ENCODE results near the gene ATP23. TPM values are rescaled to one million over a fixed set of nuclear protein-coding genes. Genes with fewer than 3 reads are reported as not detected.

The ATP23 gene
- total and polyA plus RNA-seq, 10 of the 15 experiments (the other 5 are each of a cell fraction or from before 2014, with no cell fraction given), result 1.6 to 28.1 (median 15.1) TPM

GRCh38 chr12:57909611-57910010 is 31.8 kb upstream of the ATP23 start (continued):
- no peak for TF ChIP-seq USF1 (IDR thresholded peaks at IDR 0.05; ENCODE audit: borderline replicate concordance, extremely low read length, insufficient read depth, low read depth, low read length)
- TF ChIP-seq RELA (IDR thresholded peaks at IDR 0.05; ENCODE audit: borderline replicate concordance, partially characterized antibody), result no peak
- TF ChIP-seq JUNB (IDR thresholded peaks at IDR 0.05), result no peak
- TF ChIP-seq BMI1 (IDR thresholded peaks at IDR 0.05; ENCODE audit: borderline replicate concordance), result no peak
- TF ChIP-seq FOXK2 (IDR thresholded peaks at IDR 0.05), result no peak

- H3K4me1 ChIP-seq (ENCODE audit: control insufficient read depth, insufficient read depth, low read length), result no peaks in the 10 kb centered on the region
- TF ChIP-seq SMAD5 (IDR thresholded peaks at IDR 0.05; ENCODE audit: low read depth), result no peak
- TF ChIP-seq RAD51 (IDR thresholded peaks at IDR 0.05), result no peak
- TF ChIP-seq TAF1 (IDR thresholded peaks at IDR 0.05; ENCODE audit: borderline replicate concordance, low read depth, low read length), result no peak
- TF ChIP-seq PKNOX1 (IDR thresholded peaks at IDR 0.05), result no peak
- TF ChIP-seq FOXK2 (IDR thresholded peaks at IDR 0.05), result no peak
- no peak for TF ChIP-seq REST (IDR thresholded peaks at IDR 0.05; ENCODE audit: low read depth, low read length)
- no peak for TF ChIP-seq E2F4 (IDR thresholded peaks at IDR 0.05; ENCODE audit: low read depth, low read length)
- TF ChIP-seq NFIC (IDR thresholded peaks at IDR 0.05; ENCODE audit: low read depth, low read length), result no peak
- no peak for TF ChIP-seq BACH1 (IDR thresholded peaks at IDR 0.05; ENCODE audit: borderline replicate concordance)
- TF ChIP-seq HDAC6 (IDR thresholded peaks at IDR 0.05; ENCODE audit: unreplicated experiment), result no peak
- no peak for TF ChIP-seq SMAD1 (IDR thresholded peaks at IDR 0.05; ENCODE audit: low read depth, partially characterized antibody)
Observed at GRCh38 chr12:57918147-57918546, 23.2 kb upstream of the ATP23 start.

More at GRCh38 chr12:57918147-57918546, 23.2 kb upstream of the ATP23 start:
- no peaks in the 10 kb centered on the region for H3K79me2 ChIP-seq (ENCODE audit: control insufficient read depth, insufficient read depth, low read length)
- no peaks in the 10 kb centered on the region for H4K20me1 ChIP-seq (ENCODE audit: control insufficient read depth, insufficient read depth)
- H3K4me2 ChIP-seq (ENCODE audit: control insufficient read depth, insufficient read depth), result no peak overlapping the region
- ATAC-seq, result no peak
- H3K27ac ChIP-seq (ENCODE audit: control insufficient read depth, insufficient read depth), result no peak overlapping the region
- H2AFZ ChIP-seq (ENCODE audit: control insufficient read depth, low read depth, low read length), result no peak overlapping the region
- no peaks in the 10 kb centered on the region for H3K36me3 ChIP-seq (ENCODE audit: control insufficient read depth in 2 of 2, insufficient read depth in 2 of 2, low read length in 1 of 2)
- no peaks in the 10 kb centered on the region for H3K9me3 ChIP-seq (replicated peaks; ENCODE audit: control insufficient read depth, insufficient read depth, low read length)
- in situ Hi-C loops (cut with MboI) (no loop called here), intact Hi-C loops (cut with micrococcal nuclease; ENCODE audit: unreplicated experiment) (no loop called here)
- no peak for DNase-seq (ENCODE audit: low read depth, low spot score)
- H3K9ac ChIP-seq (ENCODE audit: control insufficient read depth, insufficient read depth, low read length), result no peak overlapping the region
- no TSS peak for BruUV-seq (replicated peaks)
- ChIA-PET CTCF (interaction anchor here (1.0 to 1.2 kb wide), 2 partner anchors 14 to 115 kb away, joined by 3 read pairs; no protein-coding TSS in a partner anchor), POLR2A (no interaction called here), RAD21 (ENCODE audit: unreplicated experiment) (interaction anchor here (0.8 kb wide), 1 partner anchor 101 kb away, joined by 3 read pairs; no protein-coding TSS in a partner anchor), SMC1A (ENCODE audit: uncharacterized antibody, unreplicated experiment) (no interaction called here)
- H3K4me3 ChIP-seq, result no peak overlapping the region
- FAIRE-seq, result no peak
- H3K27me3 ChIP-seq (replicated peaks in 1 of 2; ENCODE audit: control insufficient read depth in 2 of 2, insufficient read depth in 2 of 2, low read length in 1 of 2), result peaks cover 0 to 2% of the 10 kb centered on the region in 2 experiments; a peak in 2 of 4 replicates
- 35% methylated on average over 4 of the region's 4 CpGs for WGBS (ENCODE audit: insufficient coverage, insufficient replicate concordance, low lambda C conversion rate, missing lambda C conversion rate)
